GOT3 (cell line): ENCODE data around the gene ATP5F1D.
"Not testable (repeated sequence)": the region's sequence is repeated elsewhere in the genome, so short reads cannot be mapped to it uniquely, and the experiment has no call there.

ENCODE experiments used
- DNase-seq: peaks from one replicate; lab custom pipeline; 2025; ENCODE audit warnings: mixed read lengths; lab: John Stamatoyannopoulos, UW

ATP5F1D gene

DNA sequence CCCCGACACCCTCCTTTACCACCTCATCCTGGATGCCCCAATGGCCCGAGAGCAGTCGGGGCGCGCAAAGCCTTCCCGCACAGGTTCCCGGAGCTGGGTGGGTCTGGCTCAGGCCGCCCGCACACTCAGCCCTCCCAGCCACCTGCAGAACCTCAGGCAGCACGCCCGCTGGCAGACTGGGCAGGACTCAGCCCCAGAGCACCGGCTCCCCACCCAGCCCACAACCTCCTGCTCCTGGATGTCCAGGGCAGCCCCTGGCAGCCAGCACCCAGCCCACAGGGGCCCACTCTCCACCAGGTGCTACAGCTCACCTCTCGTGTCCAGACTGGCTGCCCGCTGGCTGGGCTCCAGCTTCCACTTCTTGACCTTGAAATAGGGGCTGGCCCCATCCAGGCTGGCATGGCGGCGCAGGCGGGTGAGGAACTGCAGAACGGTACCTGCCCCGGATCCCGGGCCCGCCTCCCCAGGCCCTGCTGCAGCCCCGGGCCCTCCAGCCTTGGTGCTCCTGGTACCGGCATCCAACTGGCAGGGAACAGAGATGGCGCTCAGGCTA, 8.4 kb upstream of the ATP5F1D start:
- DNase-seq, result no peak

DNA sequence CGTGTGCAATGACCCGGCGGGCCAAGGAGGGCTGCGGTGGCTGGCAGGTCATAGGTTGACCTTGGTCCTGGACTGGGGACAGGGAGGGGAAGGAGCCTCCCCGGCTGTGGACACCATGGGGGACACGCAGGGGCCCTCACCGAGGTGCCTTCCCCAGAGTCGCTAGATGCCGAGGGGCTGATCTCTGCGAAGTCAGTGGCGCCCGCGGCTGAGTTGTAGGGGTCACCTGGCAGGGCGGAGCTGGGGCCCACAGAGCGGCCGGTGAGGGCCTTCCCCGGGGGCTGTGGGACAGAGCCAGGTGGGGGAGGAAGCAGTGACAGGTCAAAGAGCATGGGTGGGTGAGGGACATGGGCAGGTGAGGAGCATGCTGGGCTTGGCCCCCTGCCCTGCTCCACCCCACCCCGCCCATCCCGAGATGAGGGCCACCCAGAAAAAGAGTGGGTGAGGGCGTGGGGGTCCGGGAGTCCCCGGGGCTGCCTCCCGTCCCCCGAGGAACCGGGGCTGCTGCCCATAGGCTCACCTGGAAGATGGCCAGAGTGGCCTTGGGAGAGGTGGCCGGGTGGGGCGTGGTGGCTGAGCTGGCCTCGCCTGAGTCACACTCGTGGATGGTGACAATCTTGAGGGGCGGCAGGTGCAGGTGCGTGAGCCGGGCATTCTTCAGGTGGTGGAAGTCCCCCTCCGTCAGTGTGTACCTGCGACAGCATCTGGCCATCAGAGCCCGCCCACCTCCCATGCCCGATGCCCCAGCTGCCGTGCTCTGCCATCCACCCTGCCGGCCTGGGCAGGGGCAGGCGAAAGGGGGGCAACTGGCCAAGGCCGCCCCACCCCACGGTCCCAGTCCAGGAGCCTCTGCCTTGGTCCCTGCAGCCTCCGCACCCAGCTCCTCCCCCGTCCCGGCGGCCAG, 7.2 kb upstream of the ATP5F1D start:
- no peak for DNase-seq

DNA sequence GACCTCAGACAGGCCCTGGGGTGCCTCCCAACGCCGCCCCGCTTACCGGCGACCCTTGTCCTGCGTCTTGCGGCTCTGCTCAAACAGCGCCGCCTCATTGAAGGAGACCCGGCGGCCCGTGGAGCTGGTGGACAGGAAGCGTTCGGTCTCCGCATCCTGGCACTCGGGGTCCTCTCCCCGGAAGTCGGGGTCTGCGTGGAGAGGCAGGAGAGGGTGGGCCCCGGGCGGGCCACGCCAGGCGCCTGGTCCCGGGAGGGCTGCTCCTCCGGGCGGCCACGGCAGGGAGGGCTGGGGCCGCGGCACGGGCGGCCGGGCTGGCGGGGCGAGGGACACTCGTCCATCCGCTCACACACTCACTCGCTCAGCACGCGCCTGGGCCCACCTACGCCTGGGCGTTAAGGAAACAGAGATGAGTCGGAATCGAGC, 6.6 kb upstream of the ATP5F1D start:
- no peak for DNase-seq

DNA sequence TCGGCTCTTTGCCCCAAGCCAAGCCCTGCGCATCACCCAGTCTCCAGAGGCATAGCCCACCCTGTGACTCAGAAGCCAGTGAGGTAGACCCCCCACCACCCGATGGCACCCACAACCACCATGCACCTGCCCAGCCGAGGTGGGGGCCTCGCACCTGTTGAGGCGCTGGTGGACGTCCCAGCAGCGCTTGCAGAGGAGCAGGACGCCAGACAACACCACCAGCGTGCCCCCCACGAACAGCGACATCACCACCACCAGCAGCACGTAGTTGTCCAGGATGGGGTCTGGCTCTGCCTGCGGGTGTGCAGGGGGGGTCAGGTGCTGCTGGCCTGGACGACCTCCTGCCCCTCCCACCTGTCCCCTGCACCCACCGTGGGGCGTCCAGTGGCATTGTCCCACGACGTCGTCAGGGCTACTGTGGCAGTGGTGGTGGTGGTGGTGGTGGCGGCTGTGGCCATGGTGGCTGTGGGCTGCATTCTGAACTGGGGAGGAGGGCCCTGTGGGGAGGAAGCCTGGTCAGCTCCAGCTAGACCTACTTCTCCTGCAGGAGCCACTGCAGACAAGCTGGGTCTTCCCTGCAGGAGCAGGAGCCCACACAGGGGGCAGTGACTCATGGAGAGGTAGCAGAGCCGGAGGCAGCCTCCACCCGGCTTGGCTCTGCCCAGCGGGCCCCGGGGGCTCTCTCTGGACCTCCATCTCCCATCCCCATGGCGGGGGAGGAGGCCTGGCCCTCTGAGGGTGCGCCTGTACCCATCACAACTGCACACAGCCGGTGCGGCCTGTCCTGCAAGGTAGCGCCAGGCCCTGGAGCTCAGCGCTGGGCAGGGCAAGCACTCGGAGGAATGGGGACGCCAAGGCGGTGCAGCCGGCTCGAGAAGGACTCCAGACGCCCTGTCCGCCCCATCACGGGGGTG, 5.7 kb upstream of the ATP5F1D start:
- no peak for DNase-seq

DNA sequence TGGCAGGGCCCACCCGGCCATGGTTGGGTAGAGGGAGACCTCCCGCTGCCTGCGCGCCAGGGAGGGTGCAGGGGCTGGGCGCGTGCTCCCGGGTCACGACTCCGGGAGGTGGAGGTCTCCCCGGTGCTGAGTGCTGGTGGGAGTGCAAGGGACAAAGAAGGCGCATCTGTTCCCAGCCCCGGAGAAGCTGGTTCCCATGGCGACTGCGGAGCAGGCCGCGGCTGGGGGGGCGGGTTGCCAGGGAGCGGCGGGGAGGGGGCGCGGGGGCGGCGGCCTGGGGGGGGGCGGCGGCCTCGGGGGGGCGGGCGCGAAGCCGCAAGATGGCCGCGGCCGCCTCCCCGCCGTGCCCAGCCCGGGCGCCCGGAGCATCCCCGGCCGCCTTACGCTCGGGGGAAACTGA, 5.0 kb upstream of the ATP5F1D start:
- no peak for DNase-seq

DNA sequence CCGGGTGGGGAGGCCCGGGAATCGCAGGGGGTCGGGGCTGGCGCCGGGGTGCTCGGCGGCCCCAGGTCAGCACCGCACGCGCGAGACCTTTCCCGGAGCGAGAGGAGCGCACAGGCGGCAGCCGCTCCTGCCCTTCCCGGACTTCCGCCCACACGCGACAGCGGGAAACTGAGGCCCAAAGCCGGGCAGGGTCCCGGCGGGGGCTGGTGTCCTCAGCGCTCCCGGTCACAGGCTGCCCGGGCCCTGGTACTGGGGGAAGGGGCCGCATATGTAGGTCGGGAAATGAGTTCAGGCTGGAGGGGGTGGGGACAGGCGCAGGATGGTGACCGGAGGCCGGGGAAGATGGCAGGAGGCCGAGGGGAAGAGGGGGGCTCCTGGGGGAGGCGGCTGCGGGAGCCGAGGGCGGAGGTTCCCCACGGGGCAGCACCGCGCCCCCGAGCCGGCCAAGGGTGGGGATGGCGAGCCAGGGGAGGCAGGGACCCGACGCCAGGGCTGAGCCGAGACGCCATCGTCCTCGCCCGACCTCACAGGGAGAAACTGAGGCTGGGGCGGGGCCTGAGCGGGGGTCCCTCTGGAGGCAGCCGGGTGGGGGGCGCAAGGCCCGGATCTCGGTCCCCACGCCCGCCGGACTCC, 4.4 kb upstream of the ATP5F1D start:
- DNase-seq, result no peak

DNA sequence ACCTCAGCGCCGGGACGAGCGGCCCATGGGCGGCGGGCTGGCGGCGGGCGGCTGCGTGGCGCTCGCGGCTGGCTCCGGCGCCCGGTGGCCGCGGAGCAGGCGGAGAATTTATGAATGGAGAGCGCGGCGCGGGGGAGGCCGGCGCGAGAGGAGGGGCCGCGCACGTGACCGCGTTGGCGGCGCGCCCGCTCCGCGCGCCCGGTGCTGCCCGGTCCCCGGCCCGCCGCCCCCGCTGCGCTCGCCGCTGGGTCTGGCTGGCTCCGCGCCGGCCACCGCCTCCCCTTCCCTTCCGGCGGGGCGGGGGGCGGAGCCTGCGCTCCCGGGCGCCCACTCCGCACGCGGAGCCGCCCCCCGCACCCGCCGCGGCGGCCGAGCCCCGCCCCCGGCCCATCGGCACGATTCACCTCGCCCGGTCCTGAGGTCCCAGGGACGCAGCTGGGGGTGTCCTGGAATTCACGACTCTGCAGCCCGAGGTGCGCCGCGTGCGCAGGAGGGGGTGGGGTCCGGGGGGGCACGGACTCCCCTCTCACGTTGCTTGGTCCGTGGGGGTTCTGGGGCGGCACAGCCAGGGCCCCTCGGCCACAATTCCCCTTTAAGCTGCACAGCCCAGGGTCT, 3.7 kb upstream of the ATP5F1D start, which contains the start of gene CBARP:
Gene CBARP (minus strand): TSS at position 252 of the 615 bp plus-strand sequence. CDS start 1,905 bp downstream, outside the sequence.
- DNase-seq, result no peak

DNA sequence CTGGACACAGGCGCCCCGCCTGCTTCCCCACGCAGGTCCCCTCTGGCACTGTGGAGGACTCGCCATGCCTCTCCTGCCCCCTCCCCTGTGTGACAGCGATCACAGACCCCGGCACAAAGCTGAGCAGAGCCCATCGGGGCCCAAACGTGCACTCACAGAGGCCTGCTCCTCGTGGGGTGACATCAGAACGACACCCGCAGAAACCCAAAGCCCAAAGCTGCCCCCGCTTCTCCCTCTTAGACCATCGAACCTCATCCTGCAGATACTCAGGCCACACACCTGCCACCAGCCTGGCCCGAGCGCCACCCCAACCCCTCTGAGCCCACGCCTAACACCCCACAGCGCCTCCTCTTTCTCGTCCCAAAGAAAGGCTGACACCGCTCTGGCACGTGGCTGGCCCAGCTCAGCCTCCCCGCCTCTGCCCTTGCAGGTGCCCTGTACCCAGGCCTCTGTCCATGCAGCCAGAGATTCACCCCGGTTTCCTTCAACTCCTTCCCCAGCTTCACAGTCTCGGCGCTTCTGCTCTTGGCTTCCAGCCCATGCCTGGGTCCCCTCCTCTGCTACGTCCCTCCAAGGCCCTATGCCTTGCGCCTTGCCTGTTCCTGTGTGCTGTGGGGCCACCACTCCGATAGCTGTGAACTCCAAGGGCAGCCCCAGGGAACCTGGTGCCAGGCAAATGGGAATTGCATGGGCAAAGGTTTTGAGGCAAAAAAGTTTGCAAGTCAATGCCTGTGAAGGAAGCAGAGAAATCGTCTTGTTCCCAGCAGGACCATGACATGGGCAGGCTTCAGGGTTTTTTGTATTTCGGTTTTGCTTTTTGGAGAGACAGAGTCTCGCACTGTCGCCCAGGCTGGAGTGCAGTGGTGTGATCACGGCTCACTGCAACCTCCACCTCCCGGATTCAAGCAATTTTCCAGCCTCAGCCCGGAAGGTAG, 2.9 kb upstream of the ATP5F1D start:
- DNase-seq, result no peak

DNA sequence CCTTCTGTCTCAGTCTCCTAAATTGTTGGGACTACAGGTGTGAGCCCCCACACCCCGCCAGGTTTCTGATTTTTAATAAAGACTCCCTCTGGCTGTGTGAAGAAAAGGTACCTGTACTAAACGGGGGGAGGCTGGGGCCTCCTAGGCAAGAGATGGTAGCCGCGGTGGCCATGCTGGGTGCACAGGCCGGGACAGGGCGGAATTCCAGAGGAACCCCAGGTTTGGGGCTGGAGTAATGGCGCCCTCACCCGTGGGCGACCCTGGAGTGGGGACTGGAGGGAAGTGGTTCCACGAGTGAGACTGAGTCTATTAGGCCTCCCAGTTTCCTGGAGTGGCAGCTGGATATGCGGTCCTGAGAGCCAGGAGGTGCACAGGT, 2.1 kb upstream of the ATP5F1D start:
- DNase-seq, result no peak

DNA sequence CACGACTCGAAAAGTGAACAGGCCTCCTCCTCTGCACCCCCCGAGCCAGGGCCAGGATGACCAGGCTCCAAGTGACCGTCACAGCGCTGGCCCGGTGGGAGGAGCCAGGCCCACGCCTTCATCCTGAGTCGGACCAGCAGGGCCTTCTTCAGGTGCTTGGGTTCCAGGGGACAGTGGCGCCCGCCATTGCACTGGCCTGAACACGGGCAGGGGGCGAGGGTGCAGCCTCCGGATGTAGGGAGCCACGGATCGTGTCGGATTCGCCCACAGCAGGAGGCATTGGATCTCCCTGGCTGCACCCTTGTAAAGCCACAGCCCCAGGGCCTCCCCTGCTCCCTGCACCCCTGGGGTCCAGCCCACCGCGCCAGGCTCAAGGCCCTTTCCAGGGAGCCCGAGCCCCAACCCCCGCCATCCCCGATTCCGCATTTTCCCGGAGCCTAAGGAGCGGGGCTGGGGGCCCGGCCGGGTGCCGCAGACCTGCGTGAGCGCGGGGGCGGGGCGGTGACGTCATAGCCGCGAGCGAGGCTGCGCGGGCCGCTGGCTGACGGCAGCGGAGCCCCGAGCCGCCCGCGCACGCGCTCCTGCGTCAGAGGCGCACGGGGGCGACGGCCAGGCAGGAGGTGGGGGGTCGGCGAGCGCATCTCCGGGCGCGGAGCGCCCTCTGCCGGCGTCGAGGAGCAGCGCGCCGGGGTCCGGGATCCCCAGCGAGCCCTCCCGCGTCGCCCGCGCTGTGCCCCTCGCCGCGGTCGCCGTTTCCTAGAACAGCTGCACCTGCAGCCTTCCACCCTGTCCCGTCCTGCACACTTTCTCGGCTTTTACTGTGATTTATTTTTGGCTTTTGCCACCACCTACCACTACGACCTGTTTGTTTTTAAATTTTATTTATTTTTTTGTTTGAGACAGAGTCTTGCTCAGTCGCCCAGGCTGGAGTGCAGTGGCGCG, 1.5 kb upstream of the ATP5F1D start:
- DNase-seq, result peak; percentile 74

DNA sequence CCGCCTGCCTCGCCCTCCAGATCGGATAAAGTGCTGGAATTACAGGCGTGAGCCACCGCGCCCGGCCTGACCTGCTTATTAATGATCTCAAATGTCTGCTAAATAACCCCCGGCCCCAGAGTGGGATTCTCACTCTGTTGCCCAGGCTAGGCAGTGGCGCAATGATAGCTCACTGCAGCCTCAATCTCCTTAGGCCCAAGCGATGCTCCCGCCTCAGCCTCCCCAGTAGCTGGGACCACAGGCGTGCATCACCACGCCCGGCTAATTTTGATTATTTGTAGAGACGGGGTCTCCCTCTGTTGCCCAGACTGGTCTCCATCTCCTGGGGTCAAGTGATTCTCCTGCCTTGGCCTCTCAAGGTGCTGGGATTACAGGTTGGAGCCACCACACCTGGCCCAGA, 626 bp upstream of the ATP5F1D start:
- no peak for DNase-seq

DNA sequence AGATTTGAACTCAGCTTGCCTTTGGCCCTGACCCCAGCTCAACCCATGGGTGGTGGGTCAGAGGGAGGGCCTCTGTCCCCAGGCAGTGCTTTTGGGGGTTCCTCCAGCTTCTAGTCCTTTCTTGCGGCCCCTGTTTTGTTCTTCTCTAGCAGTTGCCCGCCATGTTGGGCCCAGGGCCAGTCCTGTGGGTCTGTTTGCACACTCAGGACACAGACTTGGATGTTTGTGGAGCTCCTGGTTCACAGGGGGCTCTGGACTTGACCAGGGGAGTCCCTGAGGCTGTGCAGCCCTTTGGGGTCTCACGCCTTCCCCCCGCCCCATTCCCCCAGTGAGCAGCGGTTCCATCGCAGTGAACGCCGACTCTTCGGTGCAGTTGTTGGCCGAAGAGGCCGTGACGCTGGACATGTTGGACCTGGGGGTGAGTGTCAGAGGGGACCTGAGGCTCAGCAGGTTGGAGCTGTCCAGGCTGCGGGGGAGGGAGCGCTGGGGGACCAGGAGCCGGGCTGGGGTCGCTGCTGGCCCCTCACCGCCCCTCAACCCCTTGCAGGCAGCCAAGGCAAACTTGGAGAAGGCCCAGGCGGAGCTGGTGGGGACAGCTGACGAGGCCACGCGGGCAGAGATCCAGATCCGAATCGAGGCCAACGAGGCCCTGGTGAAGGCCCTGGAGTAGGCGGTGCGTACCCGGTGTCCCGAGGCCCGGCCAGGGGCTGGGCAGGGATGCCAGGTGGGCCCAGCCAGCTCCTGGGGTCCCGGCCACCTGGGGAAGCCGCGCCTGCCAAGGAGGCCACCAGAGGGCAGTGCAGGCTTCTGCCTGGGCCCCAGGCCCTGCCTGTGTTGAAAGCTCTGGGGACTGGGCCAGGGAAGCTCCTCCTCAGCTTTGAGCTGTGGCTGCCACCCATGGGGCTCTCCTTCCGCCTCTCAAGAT, 2.5 kb downstream of the ATP5F1D start:
- DNase-seq, result peak; percentile 39

DNA sequence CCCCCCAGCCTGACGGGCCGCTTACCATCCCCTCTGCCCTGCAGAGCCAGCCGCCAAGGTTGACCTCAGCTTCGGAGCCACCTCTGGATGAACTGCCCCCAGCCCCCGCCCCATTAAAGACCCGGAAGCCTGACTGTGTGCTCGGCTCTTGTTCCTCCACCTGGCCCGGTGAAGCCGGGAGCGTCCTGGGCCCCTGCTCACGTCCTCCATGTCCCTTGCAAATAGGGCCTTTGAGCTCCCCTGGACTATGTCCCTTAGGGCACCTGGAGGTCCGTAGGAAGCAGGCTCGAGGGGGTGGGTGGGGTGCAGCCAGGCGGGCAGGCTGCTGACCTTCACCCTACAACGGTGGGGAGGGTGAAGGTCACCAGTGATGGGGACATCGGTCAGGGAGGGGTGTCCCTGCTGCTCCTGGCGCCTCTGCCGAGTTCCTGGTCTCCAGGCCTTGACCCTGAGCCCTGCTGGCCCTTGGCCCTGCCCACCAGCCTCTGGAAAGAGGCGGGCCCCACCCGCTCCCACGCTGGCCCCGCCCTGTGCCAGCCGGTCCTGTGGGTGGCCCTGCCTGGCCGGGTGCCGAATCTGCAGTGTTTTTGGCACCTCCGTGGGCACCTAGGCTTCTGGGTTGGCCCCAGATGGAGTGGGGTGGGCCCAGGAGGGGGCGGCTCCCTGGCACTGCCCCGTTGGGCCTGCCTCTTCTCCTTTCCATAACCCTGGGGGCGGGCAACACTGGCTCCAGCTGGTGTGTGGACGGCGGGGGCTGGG, 3.3 kb downstream of the ATP5F1D start:
- DNase-seq, result no peak

DNA sequence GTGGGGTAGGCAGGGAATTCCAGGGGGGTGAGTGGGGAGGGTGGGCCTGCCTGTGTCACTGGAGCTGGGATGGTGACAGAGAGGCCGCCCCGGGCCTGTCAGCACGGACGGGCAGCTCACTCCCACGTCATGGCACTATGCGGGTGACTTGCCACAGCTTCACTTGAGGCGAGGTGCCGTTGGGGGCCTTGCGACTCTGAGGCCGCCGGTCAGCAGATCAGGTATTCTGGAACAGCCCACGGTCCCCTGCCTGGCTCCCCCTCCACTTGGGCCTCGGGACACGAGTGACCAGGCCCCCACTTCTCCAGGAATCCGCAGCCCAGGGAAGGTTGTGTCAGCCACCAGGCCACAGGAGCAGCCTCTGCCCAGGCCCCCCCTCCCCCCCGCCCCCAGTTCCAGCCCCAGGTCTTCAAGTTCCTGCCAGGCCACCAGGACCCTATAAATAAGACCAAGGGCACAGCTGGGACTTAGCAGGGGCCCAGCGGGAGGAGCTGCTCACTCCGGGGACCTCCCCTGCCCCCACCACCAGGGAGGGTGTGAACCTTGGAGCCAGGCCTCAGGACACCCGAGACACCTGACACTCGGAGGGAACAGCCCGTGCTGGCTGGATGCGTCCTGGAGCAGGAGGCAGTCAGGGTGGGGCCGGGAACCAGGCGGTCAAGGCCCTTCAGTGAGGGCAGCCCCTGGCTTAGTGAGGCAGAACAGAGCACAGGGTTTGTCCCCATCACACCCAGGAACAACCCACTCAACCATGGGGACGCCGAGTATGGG, 4.1 kb downstream of the ATP5F1D start:
- DNase-seq, result no peak

DNA sequence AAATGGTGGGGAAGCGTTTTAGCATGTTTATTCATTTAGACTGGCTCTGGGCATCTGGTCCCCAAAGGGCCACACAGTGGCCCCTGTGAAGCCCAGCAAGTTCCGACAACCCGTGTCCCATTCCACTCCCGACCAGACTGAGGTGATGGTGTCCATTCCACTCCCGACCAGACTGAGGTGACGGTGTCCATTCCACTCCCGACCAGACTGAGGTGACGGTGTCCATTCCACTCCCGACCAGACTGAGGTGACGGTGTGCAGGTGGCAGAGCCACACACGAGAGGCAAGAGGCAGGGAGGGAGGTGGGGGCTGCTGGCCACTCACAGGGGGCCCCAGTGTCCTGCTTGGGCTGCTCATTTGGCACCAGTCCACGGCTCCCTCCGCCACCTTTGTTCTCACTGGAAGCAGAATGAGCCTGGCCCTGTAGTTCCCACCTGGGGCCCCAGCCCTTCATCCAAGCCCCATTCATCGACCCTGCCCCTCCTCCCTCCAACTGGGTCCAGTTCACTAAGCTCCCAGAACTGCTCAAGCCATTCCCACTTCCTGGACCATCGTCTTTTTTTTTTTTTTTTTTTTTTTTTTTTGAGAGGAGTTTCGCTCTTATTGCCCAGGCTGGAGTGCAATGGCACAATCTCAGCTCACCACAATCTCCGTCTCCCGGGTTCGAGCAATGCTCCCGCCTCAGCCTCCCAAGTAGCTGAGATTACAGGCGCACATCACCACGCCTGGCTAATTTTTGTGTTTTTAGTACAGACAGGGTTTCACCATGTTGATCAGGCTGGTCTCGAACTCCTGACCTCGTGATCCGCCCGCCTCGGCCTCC, 4.9 kb downstream of the ATP5F1D start:
- not testable (repeated sequence) for DNase-seq

DNA sequence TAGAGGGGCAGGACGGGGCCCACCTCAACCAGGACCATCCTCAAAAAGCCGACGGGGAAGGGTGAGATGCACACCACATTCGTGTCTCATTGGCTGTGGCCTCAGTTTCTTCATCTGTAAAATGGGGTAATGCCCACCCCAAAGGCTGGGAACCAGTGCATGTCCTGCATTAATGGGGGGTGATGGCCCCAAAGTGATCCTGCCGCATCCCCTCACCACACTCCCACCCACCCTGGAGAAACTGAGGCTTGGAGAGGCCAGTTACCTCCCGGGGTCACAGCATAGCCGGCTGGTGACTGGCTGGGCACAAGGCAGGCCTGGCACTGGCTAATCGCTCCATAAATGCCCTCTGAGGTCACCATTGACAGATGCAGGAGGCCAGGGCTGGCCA, 6.2 kb downstream of the ATP5F1D start:
- DNase-seq, result no peak
